OCI-LY1 (cell line): ENCODE data around the gene ST3GAL2.

Experiments
- EZH2 ChIP-seq: fragments of 200-600 bp; sonication (generic), shearing (Covaris generic); IDR thresholded peaks from 2 replicates; pipeline ENCODE4 v1.8.0; 2017; ENCODE audit warnings: borderline replicate concordance, mixed run types, mild to moderate bottlenecking, antibody characterized with exemption, low read length, moderate library complexity, mixed read lengths
- TF ChIP-seq, protein P1 (sequence below): fragments of 200-600 bp; sonication (generic), shearing (Covaris generic); IDR thresholded peaks from 2 replicates; pipeline ENCODE4 v1.5.1; 2017; ENCODE audit warnings: mild to moderate bottlenecking, antibody characterized with exemption, low read length, moderate library complexity, mixed read lengths

DNA sequence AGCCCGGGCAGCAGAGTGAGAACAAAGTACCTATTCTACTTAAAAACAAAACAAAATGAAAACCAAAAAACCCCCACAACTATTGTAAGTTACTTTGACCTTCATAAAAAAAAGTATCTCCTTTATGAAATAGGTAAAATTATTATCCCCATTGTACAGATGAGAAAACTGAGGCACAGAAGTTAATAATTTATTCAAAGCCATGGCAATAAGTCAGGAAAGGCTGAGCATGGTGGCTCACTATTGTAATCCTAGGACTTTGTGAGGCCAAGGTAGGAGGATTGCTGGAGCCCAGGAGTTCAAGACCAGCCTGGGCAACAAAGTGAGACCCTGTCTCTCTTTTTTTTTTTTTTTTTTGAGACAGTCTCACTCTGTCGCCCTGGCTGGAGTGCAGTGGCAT, 46.0 kb upstream of the ST3GAL2 start:
- TF ChIP-seq, protein P1, sequence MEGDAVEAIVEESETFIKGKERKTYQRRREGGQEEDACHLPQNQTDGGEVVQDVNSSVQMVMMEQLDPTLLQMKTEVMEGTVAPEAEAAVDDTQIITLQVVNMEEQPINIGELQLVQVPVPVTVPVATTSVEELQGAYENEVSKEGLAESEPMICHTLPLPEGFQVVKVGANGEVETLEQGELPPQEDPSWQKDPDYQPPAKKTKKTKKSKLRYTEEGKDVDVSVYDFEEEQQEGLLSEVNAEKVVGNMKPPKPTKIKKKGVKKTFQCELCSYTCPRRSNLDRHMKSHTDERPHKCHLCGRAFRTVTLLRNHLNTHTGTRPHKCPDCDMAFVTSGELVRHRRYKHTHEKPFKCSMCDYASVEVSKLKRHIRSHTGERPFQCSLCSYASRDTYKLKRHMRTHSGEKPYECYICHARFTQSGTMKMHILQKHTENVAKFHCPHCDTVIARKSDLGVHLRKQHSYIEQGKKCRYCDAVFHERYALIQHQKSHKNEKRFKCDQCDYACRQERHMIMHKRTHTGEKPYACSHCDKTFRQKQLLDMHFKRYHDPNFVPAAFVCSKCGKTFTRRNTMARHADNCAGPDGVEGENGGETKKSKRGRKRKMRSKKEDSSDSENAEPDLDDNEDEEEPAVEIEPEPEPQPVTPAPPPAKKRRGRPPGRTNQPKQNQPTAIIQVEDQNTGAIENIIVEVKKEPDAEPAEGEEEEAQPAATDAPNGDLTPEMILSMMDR = no peak
- no peak for TF ChIP-seq EZH2
